C4-2B (cell line): ENCODE results near the gene GALNT9.

Experiments used
- H3K27ac ChIP-seq: fragments of 450-650 bp; 2 replicates; pipeline ENCODE4 v1.5.1; 2017
- CTCF ChIP-seq: fragments of 450-650 bp; conservative IDR thresholded peaks from 2 replicates; pipeline ENCODE4 v1.5.1; 2017; ENCODE audit warnings: mild to moderate bottlenecking
- ZFX ChIP-seq: fragments of 450-650 bp; IDR thresholded peaks from 2 replicates; pipeline ENCODE4 v1.6.1; 2017

GALNT9 gene

GRCh38 chr12:132345126-132345525 is 15.7 kb upstream of the GALNT9 start:
- TF ChIP-seq CTCF, result no peak
- no peak for TF ChIP-seq ZFX
- no peak overlapping the region for H3K27ac ChIP-seq

DNA sequence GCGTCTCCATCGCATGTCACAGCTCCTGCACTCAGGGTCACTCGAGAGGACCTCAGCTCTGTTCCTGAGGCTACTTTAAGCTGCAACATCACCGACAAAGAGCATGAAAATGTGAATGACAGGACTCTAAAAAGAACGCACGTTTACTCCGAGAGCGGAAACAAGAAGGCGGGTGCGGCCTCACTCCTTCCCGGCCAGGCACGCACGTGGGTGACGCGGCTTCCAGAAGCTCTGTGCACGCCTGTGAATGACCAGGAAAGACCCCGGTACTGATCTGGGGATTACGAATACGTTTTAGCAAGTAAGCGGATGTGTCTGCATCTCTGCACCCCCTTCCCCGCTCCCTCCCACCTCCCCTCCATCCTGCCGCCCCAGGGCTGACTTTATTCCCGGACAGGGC is 15.2 kb upstream of the GALNT9 start:
- TF ChIP-seq CTCF (no peak), ZFX (no peak)
- H3K27ac ChIP-seq, result no peak overlapping the region

GRCh38 chr12:132344181-132344580 is 14.8 kb upstream of the GALNT9 start:
- no peak overlapping the region for H3K27ac ChIP-seq
- no peak for TF ChIP-seq ZFX
- no peak for TF ChIP-seq CTCF

- no peak overlapping the region for H3K27ac ChIP-seq
- no peak for TF ChIP-seq ZFX
- TF ChIP-seq CTCF, result no peak
These were observed 14.1 kb upstream of the GALNT9 start for GRCh38 chr12:132343294-132344004.

DNA sequence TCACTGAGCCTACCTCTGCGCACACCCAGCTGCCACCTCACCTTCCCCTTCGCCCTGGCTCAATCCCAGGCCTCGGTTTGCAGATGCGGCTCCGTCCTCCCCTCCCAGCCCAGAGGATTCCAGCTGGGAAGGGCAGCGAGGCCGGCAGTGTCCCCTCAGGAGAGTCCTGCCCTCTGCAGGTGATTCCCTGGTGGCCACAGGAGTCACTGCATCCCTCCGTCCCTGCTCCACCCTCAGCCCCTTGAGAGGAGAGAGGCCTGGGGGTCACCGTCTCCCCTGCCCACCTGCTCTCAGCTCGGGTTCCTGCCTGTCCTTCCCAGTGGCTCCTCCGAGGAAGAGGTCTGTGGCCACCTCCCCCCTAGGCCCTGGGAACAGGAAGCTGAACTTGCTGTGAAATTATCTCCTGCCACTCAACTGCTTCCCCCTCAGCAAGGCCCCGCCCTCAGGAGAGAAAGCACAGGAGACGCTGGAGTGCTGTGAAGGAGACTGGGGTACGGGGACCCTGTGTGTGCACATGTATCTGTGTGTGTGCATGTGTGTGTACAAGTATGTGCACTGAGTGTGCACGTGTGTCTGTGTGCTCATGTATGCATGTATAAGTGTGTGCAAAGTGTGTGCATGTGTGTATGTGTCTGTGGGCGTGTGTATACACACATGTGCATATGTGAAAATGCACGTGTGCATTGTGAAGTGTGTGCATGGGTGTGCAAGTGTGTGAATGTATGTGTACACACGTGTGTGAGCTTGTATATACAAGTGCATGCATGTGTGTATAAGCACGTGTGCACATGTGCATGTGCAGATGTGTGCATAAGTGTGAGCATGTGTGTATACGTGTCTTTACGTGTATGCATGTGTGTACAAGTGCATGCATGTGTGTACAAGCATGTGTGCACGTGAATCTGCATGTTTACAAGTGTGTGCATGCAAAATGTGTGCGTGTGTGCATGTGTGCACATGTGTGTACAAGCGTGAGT is 13.2 kb upstream of the GALNT9 start:
- TF ChIP-seq CTCF (no peak; the same call in 1 of the 2 replicates), ZFX (no peak)
- H3K27ac ChIP-seq, result no peak overlapping the region

- TF ChIP-seq CTCF (no peak), ZFX (no peak)
- no peak overlapping the region for H3K27ac ChIP-seq
These were observed 12.1 kb upstream of the GALNT9 start for GRCh38 chr12:132341318-132342050.
